Heart left ventricle (tissue), 16 donors: ENCODE measurements around the gene WDR88. TPM values are rescaled to one million over a fixed set of nuclear protein-coding genes. Genes with fewer than 3 reads are reported as not detected.
A peak's percentile ranks its signal among the peaks of the same experiment; 100 is the strongest.
"Not testable (repeated sequence)": the region's sequence is repeated elsewhere in the genome, so short reads cannot be mapped to it uniquely, and the experiment has no call there.

ENCODE experiments used
- ATAC-seq, 4 donors: fragments of 200-7000 bp; cut with Tn5 transposase; one replicate each; pipeline ENCODE4 v1.9.1; 2020 to 2022; ENCODE audit warnings: moderate library complexity in 4 of 4, mild to moderate bottlenecking in 3 of 4, moderate number of reproducible peaks in 1 of 4
- DNase-seq, 5 donors: peaks; one replicate each; pipeline ENCODE4 v3.0.0-alpha.2; 2020
- H3K27ac ChIP-seq, 12 donors: fragments of 200-600 bp; sonication (generic) in 4 of 12; one replicate each; pipeline versions ENCODE4 v1.5.0 to v1.8.0; 2016 to 2022; ENCODE audit warnings: mild to moderate bottlenecking in 2 of 12
- H3K27me3 ChIP-seq, 9 donors: fragments of 200-600 bp; sonication (generic) in 2 of 9; one replicate each; pipeline versions ENCODE4 v1.5.1 to v1.8.0; 2016 to 2022; ENCODE audit warnings: mild to moderate bottlenecking in 3 of 9
- H3K36me3 ChIP-seq, 9 donors: fragments of 200-600 bp; sonication (generic) in 2 of 9; one replicate each; pipeline versions ENCODE4 v1.5.0 to v1.8.0; 2018 to 2022; ENCODE audit warnings: mild to moderate bottlenecking in 2 of 9
- H3K4me1 ChIP-seq, 12 donors: fragments of 200-600 bp; sonication (generic) in 4 of 12; one replicate each; pipeline versions ENCODE4 v1.5.0 to v1.8.0; 2016 to 2022; ENCODE audit warnings: mild to moderate bottlenecking in 3 of 12
- H3K4me3 ChIP-seq, 12 donors: fragments of 200-600 bp; sonication (generic) in 4 of 12; one replicate each; pipeline versions ENCODE4 v1.5.0 to v1.8.0; 2017 to 2022; ENCODE audit warnings: mild to moderate bottlenecking in 9 of 12, moderate library complexity in 4 of 12
- H3K9me3 ChIP-seq, 12 donors: fragments of 200-600 bp; sonication (generic) in 4 of 12; one replicate each; pipeline versions ENCODE4 v1.5.0 to v1.8.0; 2016 to 2022; ENCODE audit warnings: mild to moderate bottlenecking in 1 of 12
- POLR2A ChIP-seq, 2 donors: fragments of 450-650 bp; IDR thresholded peaks; one replicate each; pipeline ENCODE4 v1.6.1; 2017; ENCODE audit warnings: antibody characterized with exemption in 2 of 2, mild to moderate bottlenecking in 2 of 2, moderate library complexity in 2 of 2
- WGBS, 4 donors: extraction: QIAGEN DNeasy Blood & Tissue Kit in 2 of 4; methylation state at CpG; one replicate each; pipeline versions ENCODE4 v1.1.5 to v1.1.7; 2013 to 2018; 5-methylcytosine and 5-hydroxymethylcytosine counted together
- intact Hi-C, 10 donors: fragments of 100-400 bp; cut with DNase I; formaldehyde crosslinking; loops; one replicate each; pipeline versions ENCODE4 v1.11.1 to v1.14.2; 2022
- polyA plus RNA-seq, 2 donors: library from polyadenylated mRNA; stranded (reverse); fragments of 200-250 nt; gene quantifications; one replicate each; pipeline ENCODE4 v1.2.3, GENCODE V29; 2013
- total RNA-seq, 9 donors: library from RNA; depleted of rRNA in 2 of 9; stranded (reverse); fragments of >200 nt in 2 of 9; fragmentation: NEBNext Ultra II Directional in 3 of 9; extraction: Animal tissue kit (Norgen Biotek cat#: 25700) in 3 of 9; gene quantifications; one replicate each; pipeline versions ENCODE4 v1.1.0 to v1.2.4, GENCODE V29; 2016 to 2023
- TF ChIP-seq, protein P1 (sequence below), 12 donors: fragments of 200-600 bp; sonication (generic) in 4 of 12; IDR thresholded peaks; one replicate each; pipeline versions ENCODE4 v1.5.0 to v1.8.0; 2018 to 2022; ENCODE audit warnings: antibody characterized with exemption in 12 of 12, mild to moderate bottlenecking in 5 of 12
- donor health status: ischemic (EF 13 %, LVEDD 7.1; RV severe dilation, severe dysfunction).
- donor health status: healthy with polysubstance abuse.
- donor health status: DM: no; HTN: yes; CAD: no.
- donor health status: DM: no; HTN: no; CAD: no.
- donor health status: ischemic (EF 25% LVEDD 6.9; RV normal size, moderate dysfunction).
- donor health status: ischemic (EF 25% LVEDD 5.7; RV mildly dilated, moderate dysfunction).
- donor health status: healthy.
- donor health status: DM: yes; HTN: yes; CAD: no.
- donor health status: ischemic (EF 35%, LVEDD 5.7; RV mildly dilated, moderate dysfunction).
- donor health status: nonischemic (EF 11% LVEDD 7.7; RV severe dilation, severe dysfunction).
- donor health status: DM: yes; HTN: yes; CAD: no.
- donor health status: PGD.
- donor health status: ischemic (EF 29% LVEDD 5.4; RV normal size, mild dysfunction).
- donor health status: nonischemic (EF 23%, LVEDD 6.1; RV moderate dilation, normal function).

The WDR88 gene
- total and polyA plus RNA-seq, 11 donors: 0.16 TPM; not detected in 10

DNA sequence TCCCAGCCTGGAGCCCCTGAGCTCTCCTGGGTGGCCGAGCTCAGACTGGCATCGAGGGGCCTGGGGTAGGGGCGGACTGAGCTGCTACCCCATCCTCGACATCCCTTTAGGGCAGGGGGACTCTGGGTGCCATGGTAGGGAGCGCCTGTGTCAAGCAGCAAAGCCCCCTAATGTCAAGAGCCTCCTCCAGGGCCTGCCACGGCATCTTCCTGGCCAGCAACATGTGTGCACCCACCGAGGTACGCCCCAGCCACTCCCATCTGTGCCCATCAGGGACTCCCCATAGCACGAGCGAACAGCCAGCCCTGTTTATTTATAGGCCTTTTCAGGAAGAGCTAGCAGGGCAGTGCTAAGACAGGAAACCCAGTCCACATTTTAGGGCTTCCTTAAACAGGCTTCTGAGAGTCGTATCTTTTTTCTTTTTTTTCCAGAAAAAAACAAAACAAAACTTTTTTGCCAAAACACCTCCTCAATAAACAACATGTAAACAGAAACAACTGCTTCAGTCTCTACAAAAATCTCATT is 76.5 kb downstream of the WDR88 start:
- DNase-seq (peak in 3 of 5 donors; percentile 13 to 46 (median 28)), ATAC-seq (no peak)
- H3K27ac ChIP-seq: no peak overlapping the region
- no peaks in the 10 kb centered on the region for H3K4me1 ChIP-seq
- TF ChIP-seq, protein P1, sequence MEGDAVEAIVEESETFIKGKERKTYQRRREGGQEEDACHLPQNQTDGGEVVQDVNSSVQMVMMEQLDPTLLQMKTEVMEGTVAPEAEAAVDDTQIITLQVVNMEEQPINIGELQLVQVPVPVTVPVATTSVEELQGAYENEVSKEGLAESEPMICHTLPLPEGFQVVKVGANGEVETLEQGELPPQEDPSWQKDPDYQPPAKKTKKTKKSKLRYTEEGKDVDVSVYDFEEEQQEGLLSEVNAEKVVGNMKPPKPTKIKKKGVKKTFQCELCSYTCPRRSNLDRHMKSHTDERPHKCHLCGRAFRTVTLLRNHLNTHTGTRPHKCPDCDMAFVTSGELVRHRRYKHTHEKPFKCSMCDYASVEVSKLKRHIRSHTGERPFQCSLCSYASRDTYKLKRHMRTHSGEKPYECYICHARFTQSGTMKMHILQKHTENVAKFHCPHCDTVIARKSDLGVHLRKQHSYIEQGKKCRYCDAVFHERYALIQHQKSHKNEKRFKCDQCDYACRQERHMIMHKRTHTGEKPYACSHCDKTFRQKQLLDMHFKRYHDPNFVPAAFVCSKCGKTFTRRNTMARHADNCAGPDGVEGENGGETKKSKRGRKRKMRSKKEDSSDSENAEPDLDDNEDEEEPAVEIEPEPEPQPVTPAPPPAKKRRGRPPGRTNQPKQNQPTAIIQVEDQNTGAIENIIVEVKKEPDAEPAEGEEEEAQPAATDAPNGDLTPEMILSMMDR (IDR thresholded peaks at IDR 0.05): no peak
- TF ChIP-seq POLR2A (IDR thresholded peaks at IDR 0.05): no peak
- H3K27me3 ChIP-seq: no peaks in the 10 kb centered on the region
- no peaks in the 10 kb centered on the region for H3K9me3 ChIP-seq
- no peak overlapping the region for H3K4me3 ChIP-seq
- WGBS, 4 donors: 66 to 75% (median 70%) methylated on average over 11 of the region's 11 CpGs
- intact Hi-C loops: no loop called here
- peaks cover 0 to 35% (median 4%) of the 10 kb centered on the region in 9 donors for H3K36me3 ChIP-seq

DNA sequence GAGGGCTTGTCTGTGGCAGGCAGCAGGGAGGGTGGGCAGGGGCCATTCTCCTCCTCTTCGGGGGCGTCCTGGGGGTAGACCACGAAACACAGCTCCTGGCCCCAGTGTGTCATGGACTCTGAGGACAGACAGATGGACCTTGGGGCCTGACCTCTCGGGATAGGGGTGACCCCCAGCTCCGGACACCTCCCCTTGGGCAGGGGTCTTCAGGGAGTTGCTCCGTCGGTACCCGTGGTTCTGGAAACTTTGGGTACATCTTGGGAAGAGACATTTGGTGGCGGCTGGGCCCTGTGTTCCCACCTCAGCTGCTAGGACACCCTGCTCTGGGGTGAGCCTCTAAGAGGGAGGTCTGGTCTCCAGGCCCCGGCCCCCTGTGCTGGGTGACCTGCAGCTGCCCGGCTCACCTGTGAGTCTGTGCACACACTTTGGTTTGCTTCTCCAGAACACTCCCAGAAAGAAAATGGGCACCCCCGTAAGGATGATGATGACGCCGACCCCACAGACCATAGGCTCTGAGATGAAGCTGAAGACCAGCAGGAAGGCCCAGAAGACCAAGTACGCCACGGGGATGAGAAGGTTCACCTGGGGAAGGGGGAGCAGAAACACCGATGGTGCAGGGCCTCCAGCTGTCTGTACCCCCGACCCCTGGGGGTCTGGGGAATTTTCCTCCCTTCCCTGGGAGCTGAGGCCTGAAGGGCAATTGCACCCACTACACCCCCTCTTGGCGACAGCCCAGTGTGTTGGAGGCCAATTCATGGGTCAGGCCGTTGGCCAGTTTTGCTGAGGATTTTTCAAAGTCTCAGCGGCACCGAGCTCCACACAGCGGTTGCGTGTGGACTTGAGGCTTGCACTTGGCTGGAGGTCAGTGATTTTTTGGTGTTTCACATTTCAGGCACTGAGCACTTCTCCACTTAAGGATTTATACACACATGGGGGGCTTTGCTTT is 77.3 kb downstream of the WDR88 start:
- TF ChIP-seq POLR2A (IDR thresholded peaks at IDR 0.05): no peak
- TF ChIP-seq, protein P1 (IDR thresholded peaks at IDR 0.05): peak in 1 of 12 donors; percentile 27

GRCh38 chr19:33209850-33210230 is 77.9 kb downstream of the WDR88 start:
- H3K36me3 ChIP-seq: peaks cover 0 to 26% (median 2%) of the 10 kb centered on the region in 9 donors
- H3K27me3 ChIP-seq, ATAC-seq, H3K9me3 ChIP-seq, intact Hi-C loops, H3K4me3 ChIP-seq, H3K27ac ChIP-seq, H3K4me1 ChIP-seq: not testable (repeated sequence)
- peak in 1 of 5 donors; percentile 14 for DNase-seq
- WGBS, 4 donors: 94 to 97% (median 95%) methylated on average over 7 of the region's 7 CpGs

More for the DNA sequence above, 77.3 kb downstream of the WDR88 start:
- no peak for ATAC-seq
- DNase-seq: peak in 3 of 5 donors; percentile 22 to 48 (median 43)
- Histone ChIP-seq H3K4me3 (no peak overlapping the region), H3K36me3 (peaks cover 0 to 33% (median 4%) of the 10 kb centered on the region in 9 donors), H3K4me1 (no peaks in the 10 kb centered on the region), H3K27ac (no peak overlapping the region), H3K27me3 (no peaks in the 10 kb centered on the region), H3K9me3 (no peaks in the 10 kb centered on the region)
- 86 to 91% (median 87%) methylated on average over 16 to 24 of the region's 24 CpGs for WGBS, 4 donors
- intact Hi-C loops: no loop called here

DNA sequence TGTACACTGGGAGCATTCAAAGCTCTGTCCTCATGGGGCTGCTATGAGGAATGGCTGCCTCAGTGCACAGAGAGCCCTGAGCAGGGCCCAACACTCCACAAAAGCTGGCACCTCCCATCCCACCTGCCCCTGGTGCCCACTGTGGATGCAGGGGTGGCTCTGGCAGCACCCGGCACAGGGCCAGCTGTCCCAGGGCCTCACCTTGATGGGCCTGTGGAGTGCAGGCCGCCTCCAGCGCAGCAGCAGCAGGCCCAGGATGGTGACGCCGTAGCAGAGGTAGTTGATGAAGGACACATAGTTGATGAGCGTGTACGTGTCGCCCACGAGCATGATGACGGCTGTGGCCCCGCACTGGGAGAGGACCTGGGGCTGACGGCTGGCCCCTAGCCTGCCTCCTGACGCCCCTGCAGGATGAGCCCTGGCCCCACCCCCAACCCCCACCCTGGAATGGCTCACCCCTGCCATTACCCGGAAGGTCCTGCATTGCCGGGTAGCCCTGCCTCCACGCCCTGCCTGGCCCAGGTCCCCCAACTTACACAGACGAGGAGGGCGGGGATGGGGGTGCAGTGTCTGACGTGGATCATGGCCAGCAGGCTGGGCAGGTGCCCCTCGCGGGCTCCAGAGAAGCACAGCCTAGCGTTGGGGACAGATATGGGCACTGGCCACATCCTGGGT is 78.5 kb downstream of the WDR88 start:
- Histone ChIP-seq H3K36me3 (peaks cover 0 to 20% (median 2%) of the 10 kb centered on the region in 9 donors), H3K9me3 (no peaks in the 10 kb centered on the region), H3K27me3 (no peaks in the 10 kb centered on the region), H3K27ac (no peak overlapping the region), H3K4me3 (no peak overlapping the region), H3K4me1 (no peaks in the 10 kb centered on the region)
- peak in 2 of 5 donors; percentile 15 to 37 for DNase-seq
- intact Hi-C loops: no loop called here
- WGBS, 4 donors: 91 to 100% (median 94%) methylated on average over 1 to 22 of the region's 22 CpGs
- TF ChIP-seq POLR2A (IDR thresholded peaks at IDR 0.05): no peak
- TF ChIP-seq, protein P1 (IDR thresholded peaks at IDR 0.05): no peak
- ATAC-seq: no peak
